ENCODE measurements around the gene ARPP21. TPM values are rescaled to one million over a fixed set of nuclear protein-coding genes. Genes with fewer than 3 reads are reported as not detected.

ARPP21 gene
- polyA plus RNA-seq, 3 donors: not detected

- H3K36me3 ChIP-seq (replicated peaks in 1 of 2; ENCODE audit: control insufficient read depth in 1 of 2, insufficient read depth in 2 of 2, low read length in 2 of 2): no peaks in the 10 kb centered on the region
- no peaks in the 10 kb centered on the region for H3K4me1 ChIP-seq (ENCODE audit: control insufficient read depth in 1 of 2, insufficient read depth in 2 of 2, low read length in 2 of 2)
- no peaks in the 10 kb centered on the region for H3K27me3 ChIP-seq (ENCODE audit: control insufficient read depth in 2 of 2, insufficient read depth in 2 of 2, low read length in 2 of 2)
- Mint-ChIP-seq H3K27me3 (ENCODE audit: low read depth in 3 of 3) (peaks cover 0 to 2% (median 0%) of the 10 kb centered on the region in 3 donors), H3K4me1 (no peaks in the 10 kb centered on the region), H3K4me3 (no peak overlapping the region), H3K36me3 (no peaks in the 10 kb centered on the region), H3K27ac (no peak overlapping the region), H3K9me3 (peaks cover 0 to 4% (median 0%) of the 10 kb centered on the region in 7 donors)
- peaks cover 0 to 3% of the 10 kb centered on the region in 2 donors for H3K9me3 ChIP-seq (replicated peaks in 1 of 2; ENCODE audit: control insufficient read depth in 1 of 2, insufficient read depth in 1 of 2, low read length in 2 of 2)
- intact Hi-C loops (cut with micrococcal nuclease): no loop called here
- H3K4me2 ChIP-seq (replicated peaks; ENCODE audit: extremely low read depth, low read length, poor library complexity, severe bottlenecking): no peak overlapping the region
- no peak overlapping the region for H3K9ac ChIP-seq (ENCODE audit: insufficient read depth, low read length, poor library complexity, severe bottlenecking)
- no CpG with 5 or more reads among the region's 4 CpGs for WGBS (ENCODE audit: insufficient coverage)
- no peaks in the 10 kb centered on the region for H4K20me1 ChIP-seq (ENCODE audit: insufficient read depth, low read length)
- no peak for TF ChIP-seq CTCF (IDR thresholded peaks at IDR 0.05)
- no peak overlapping the region for H3K4me3 ChIP-seq (replicated peaks in 1 of 3; ENCODE audit: low read depth in 2 of 3, low read length in 3 of 3)
- DNase-seq: no peak
- no peak overlapping the region for H3K27ac ChIP-seq (ENCODE audit: low read depth in 1 of 2, low read length in 2 of 2)
- no peak overlapping the region for H2AFZ ChIP-seq (ENCODE audit: insufficient read depth, low read depth, low read length, poor library complexity, severe bottlenecking)
- no peaks in the 10 kb centered on the region for H3K79me2 ChIP-seq (ENCODE audit: insufficient read depth, low read length)
Observed at GRCh38 chr3:35724106-35724505, 84.8 kb downstream of the ARPP21 start.

DNA sequence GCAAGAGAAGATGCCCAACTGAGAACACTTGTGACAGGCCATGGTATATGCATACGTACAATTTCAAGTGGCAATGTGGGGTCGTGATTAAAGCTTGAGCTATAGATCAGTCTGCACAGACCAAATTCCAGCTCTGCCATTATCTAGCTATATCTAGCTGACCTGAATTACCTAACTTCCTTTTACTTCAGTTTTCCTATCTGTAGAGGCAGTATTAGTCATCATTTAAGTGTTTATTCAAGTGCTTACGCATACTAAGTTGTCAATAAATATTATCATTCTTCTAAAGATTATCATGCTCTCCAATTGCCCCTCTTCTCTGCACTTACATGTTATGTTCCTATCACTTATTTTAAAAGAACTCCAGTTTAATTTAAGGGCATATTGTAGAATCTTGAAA, 87.9 kb downstream of the ARPP21 start:
- Mint-ChIP-seq H3K4me1 (no peaks in the 10 kb centered on the region), H3K36me3 (no peaks in the 10 kb centered on the region), H3K9me3 (peaks cover 0 to 5% (median 0%) of the 10 kb centered on the region in 7 donors), H3K4me3 (no peak overlapping the region), H3K27ac (no peak overlapping the region), H3K27me3 (ENCODE audit: low read depth in 3 of 3) (peaks cover 0 to 3% (median 2%) of the 10 kb centered on the region in 3 donors)
- H4K20me1 ChIP-seq (ENCODE audit: insufficient read depth, low read length): no peaks in the 10 kb centered on the region
- H3K4me2 ChIP-seq (replicated peaks; ENCODE audit: extremely low read depth, low read length, poor library complexity, severe bottlenecking): no peak overlapping the region
- no peaks in the 10 kb centered on the region for H3K27me3 ChIP-seq (ENCODE audit: control insufficient read depth in 2 of 2, insufficient read depth in 2 of 2, low read length in 2 of 2)
- no peak for DNase-seq
- H3K4me1 ChIP-seq (ENCODE audit: control insufficient read depth in 1 of 2, insufficient read depth in 2 of 2, low read length in 2 of 2): no peaks in the 10 kb centered on the region
- H3K9ac ChIP-seq (ENCODE audit: insufficient read depth, low read length, poor library complexity, severe bottlenecking): no peak overlapping the region
- no peak overlapping the region for H3K4me3 ChIP-seq (replicated peaks in 1 of 3; ENCODE audit: low read depth in 2 of 3, low read length in 3 of 3)
- H3K9me3 ChIP-seq (replicated peaks in 1 of 2; ENCODE audit: control insufficient read depth in 1 of 2, insufficient read depth in 1 of 2, low read length in 2 of 2): peaks cover 0 to 3% of the 10 kb centered on the region in 2 donors
- no peak overlapping the region for H3K27ac ChIP-seq (ENCODE audit: low read depth in 1 of 2, low read length in 2 of 2)
- no peaks in the 10 kb centered on the region for H3K36me3 ChIP-seq (replicated peaks in 1 of 2; ENCODE audit: control insufficient read depth in 1 of 2, insufficient read depth in 2 of 2, low read length in 2 of 2)
- H3K79me2 ChIP-seq (ENCODE audit: insufficient read depth, low read length): no peaks in the 10 kb centered on the region
- no peak for TF ChIP-seq CTCF (IDR thresholded peaks at IDR 0.05)
- H2AFZ ChIP-seq (ENCODE audit: insufficient read depth, low read depth, low read length, poor library complexity, severe bottlenecking): no peak overlapping the region
- intact Hi-C loops (cut with micrococcal nuclease): no loop called here
- no CpG with 5 or more reads among the region's 3 CpGs for WGBS (ENCODE audit: insufficient coverage)
